ENCODE results near the gene EZR. TPM values are rescaled to one million over a fixed set of nuclear protein-coding genes. Genes with fewer than 3 reads are reported as not detected.

The EZR gene
- total RNA-seq, 4 donors from 2014 or later = 88.0 to 190 (median 177) TPM

DNA sequence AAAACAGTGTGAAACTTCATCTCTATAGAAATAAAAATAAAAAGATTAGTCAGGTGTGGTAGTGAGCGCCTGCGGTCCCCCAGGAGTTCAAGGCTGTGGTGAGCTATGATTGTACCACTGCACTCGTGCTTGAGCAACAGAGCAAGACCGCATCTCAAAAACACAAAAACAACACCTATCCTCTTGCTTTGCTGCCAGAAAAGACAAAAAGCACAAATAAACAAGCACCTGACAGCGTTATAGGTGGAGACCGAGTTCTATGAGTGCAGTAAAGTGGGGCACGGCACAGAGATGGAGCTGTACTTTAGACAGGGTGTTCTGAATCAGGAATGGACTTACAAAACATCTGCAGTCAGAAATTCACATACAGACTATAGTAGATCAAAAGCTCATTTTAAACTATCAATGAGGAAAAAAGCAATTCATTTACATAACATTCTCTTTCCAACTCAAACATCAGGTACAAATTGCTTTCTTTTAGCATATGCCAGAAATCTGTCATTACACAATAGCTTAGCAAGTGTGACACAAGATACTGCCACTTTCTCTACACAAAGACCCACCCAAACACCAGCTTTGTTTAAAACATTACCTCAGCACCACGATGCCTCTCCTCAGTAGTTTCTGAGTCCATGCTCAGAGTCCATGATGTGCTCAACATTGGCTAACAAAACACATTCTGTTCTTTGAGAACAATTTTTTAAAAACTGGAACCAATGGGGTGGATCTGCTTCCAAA, 10.1 kb downstream of the EZR start:
- peaks cover 12 to 84% (median 15%) of the 10 kb centered on the region in 3 donors for H3K4me1 ChIP-seq
- ATAC-seq = peak; percentile 78
- no peaks in the 10 kb centered on the region for H3K27me3 ChIP-seq
- peaks cover 0 to 18% of the 10 kb centered on the region in 2 donors for H3K36me3 ChIP-seq
- peak overlapping the region; percentile 25 to 62 (median 44) for H3K27ac ChIP-seq
- TF ChIP-seq EP300 (IDR thresholded peaks at IDR 0.05) (no peak), POLR2A (IDR thresholded peaks at IDR 0.05) (no peak), POLR2AphosphoS5 (IDR thresholded peaks at IDR 0.05) (no peak)
- TF ChIP-seq, protein P1, sequence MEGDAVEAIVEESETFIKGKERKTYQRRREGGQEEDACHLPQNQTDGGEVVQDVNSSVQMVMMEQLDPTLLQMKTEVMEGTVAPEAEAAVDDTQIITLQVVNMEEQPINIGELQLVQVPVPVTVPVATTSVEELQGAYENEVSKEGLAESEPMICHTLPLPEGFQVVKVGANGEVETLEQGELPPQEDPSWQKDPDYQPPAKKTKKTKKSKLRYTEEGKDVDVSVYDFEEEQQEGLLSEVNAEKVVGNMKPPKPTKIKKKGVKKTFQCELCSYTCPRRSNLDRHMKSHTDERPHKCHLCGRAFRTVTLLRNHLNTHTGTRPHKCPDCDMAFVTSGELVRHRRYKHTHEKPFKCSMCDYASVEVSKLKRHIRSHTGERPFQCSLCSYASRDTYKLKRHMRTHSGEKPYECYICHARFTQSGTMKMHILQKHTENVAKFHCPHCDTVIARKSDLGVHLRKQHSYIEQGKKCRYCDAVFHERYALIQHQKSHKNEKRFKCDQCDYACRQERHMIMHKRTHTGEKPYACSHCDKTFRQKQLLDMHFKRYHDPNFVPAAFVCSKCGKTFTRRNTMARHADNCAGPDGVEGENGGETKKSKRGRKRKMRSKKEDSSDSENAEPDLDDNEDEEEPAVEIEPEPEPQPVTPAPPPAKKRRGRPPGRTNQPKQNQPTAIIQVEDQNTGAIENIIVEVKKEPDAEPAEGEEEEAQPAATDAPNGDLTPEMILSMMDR (IDR thresholded peaks at IDR 0.05) = no peak
- H3K9me3 ChIP-seq = no peaks in the 10 kb centered on the region
- WGBS, 2 donors (ENCODE audit: low coverage in 1 of 2) = 65 to 73% methylated on average over 7 to 8 of the region's 8 CpGs
- no peak overlapping the region for H3K4me3 ChIP-seq

DNA sequence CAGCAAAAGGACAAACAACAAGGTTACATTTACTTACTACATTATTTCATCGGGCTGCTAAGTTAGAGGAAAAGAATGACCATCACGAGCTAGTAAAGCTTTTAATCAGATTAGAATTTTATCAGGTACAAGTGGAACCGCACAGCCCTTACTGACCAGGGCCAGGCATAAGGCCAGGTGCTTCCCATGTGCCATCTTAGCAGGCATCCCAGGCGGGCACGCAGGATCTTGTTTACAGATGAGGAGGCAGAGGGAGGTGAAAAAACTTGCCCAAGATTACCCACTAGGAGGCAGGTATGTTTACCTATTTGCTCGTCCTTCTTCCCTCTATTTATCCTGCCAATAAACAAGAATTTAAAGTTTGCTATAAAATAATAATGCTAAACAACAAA, 10.7 kb downstream of the EZR start:
- H3K9me3 ChIP-seq = no peaks in the 10 kb centered on the region
- TF ChIP-seq POLR2A (IDR thresholded peaks at IDR 0.05) = no peak
- no peak for TF ChIP-seq POLR2AphosphoS5 (IDR thresholded peaks at IDR 0.05)
- no peak for TF ChIP-seq EP300 (IDR thresholded peaks at IDR 0.05)
- TF ChIP-seq, protein P1 (IDR thresholded peaks at IDR 0.05) = no peak
- H3K4me1 ChIP-seq = peaks cover 12 to 84% (median 14%) of the 10 kb centered on the region in 3 donors
- no peaks in the 10 kb centered on the region for H3K27me3 ChIP-seq
- H3K4me3 ChIP-seq = no peak overlapping the region
- WGBS, 2 donors (ENCODE audit: low coverage in 1 of 2) = 78 to 83% methylated on average over 6 of the region's 6 CpGs
- peak overlapping the region in 3 of 4 donors; percentile 26 to 62 (median 47) for H3K27ac ChIP-seq
- peaks cover 0 to 12% of the 10 kb centered on the region in 2 donors for H3K36me3 ChIP-seq
- no peak for ATAC-seq

DNA sequence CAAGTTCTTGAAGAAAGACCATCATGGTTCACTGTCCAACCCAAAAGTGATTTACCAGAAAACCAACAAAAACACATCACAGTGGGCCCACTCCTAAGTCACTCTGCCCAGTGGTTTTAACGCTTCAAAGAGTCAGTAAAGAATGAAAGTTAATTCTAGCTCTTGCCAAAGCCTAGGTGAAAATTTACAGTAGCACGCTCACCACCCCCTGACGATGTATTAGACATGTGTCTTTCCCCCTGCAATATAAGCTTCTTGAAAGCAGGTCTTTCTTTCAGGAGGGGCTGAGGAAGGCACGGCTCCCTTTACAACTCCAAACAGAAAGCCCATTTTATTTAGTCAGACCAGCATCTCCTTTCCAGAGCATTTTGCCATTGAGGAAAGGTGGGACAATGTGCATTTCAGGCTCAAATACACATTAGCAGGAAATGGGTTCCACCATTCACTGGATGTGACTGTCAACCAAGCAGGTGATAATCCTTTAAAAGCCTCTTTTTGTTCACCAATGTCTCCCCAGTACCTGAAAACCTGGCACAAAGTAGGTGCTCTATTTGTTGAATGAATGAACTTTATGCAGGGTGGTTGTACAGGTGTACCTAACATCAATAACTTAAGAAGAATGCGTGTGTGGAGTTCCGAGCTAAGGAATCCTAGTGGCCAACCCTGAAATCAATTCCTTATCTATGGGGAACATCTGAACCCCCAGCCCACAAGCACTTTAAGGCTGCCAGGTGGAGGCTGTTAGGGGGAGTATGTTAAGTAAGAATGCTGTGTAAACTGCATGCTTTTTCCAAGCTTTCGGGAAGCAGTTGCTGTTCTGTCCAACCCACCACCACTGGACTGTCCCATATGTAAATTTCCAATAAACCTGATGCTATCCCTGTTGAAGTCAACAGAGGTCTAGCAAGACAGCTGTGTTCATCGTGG, 11.4 kb downstream of the EZR start:
- H3K36me3 ChIP-seq = peaks cover 0 to 8% of the 10 kb centered on the region in 2 donors
- ATAC-seq = no peak
- H3K27me3 ChIP-seq = no peaks in the 10 kb centered on the region
- no peaks in the 10 kb centered on the region for H3K9me3 ChIP-seq
- no peak overlapping the region for H3K4me3 ChIP-seq
- WGBS, 2 donors (ENCODE audit: low coverage in 1 of 2) = 72 to 76% methylated on average over 7 of the region's 8 CpGs
- peaks cover 12 to 84% (median 14%) of the 10 kb centered on the region in 3 donors for H3K4me1 ChIP-seq
- no peak for TF ChIP-seq POLR2A (IDR thresholded peaks at IDR 0.05)
- TF ChIP-seq POLR2AphosphoS5 (IDR thresholded peaks at IDR 0.05) = no peak
- no peak for TF ChIP-seq EP300 (IDR thresholded peaks at IDR 0.05)
- TF ChIP-seq, protein P1 (IDR thresholded peaks at IDR 0.05) = no peak
- peak overlapping the region in 2 of 4 donors; percentile 8 to 26 for H3K27ac ChIP-seq

DNA sequence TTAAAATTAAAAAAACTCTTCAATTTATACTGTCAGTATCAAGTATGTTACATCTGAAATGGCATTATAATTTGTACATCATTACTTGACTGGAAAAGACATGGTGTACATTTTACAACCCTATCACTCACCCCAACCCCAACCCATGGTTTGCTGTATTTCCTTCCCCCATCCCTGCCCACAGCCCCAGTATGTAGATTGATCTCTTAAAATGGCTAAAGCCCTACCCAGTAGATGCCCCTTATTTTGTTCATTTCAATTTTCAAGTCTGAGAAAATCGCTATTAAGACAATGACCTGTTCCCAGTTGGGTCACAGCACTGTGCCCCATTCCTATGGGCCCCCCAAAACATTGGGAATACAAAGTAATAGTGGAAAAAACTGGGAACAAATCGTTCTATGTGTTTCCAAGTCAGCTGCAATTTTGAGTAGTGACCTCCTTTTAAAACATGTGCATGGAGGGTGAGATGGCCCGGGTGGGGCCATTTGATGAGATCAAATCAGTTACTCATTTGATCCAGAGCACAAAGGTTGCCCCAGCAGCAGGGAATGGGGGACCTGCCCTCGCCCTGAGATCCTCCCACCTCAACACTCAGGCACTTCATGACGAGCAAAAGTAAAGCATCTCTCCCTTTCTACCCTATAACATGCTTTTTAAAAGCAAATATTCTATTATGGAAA, 13.3 kb downstream of the EZR start:
- 84 to 85% methylated on average over 4 to 5 of the region's 5 CpGs for WGBS, 2 donors (ENCODE audit: low coverage in 1 of 2)
- no peaks in the 10 kb centered on the region for H3K9me3 ChIP-seq
- H3K36me3 ChIP-seq = peaks cover 0 to 8% of the 10 kb centered on the region in 2 donors
- H3K27me3 ChIP-seq = no peaks in the 10 kb centered on the region
- H3K27ac ChIP-seq = no peak overlapping the region
- ATAC-seq = no peak
- TF ChIP-seq POLR2AphosphoS5 (IDR thresholded peaks at IDR 0.05) (no peak), EP300 (IDR thresholded peaks at IDR 0.05) (no peak), POLR2A (IDR thresholded peaks at IDR 0.05) (no peak)
- TF ChIP-seq, protein P1 (IDR thresholded peaks at IDR 0.05) = no peak
- H3K4me1 ChIP-seq = peaks cover 6 to 80% (median 9%) of the 10 kb centered on the region in 3 donors
- no peak overlapping the region for H3K4me3 ChIP-seq
